Testis (tissue), 2 donors: ENCODE data around the gene TTC39B.

ENCODE experiments used
- POLR2A ChIP-seq: fragments of 450-650 bp; IDR thresholded peaks from one replicate; pipeline ENCODE4 v1.6.1; 2017; ENCODE audit warnings: antibody characterized with exemption, mild to moderate bottlenecking, moderate library complexity
- TF ChIP-seq, protein P1 (sequence below), 3 experiments: fragments of 450-650 bp in 2 of 3; fragments of 200-600 bp in 1 of 3; sonication (generic) in 1 of 3; IDR thresholded peaks; one replicate each; pipeline ENCODE4 v1.5.1; 2016 to 2019; ENCODE audit warnings: antibody characterized with exemption in 3 of 3, mild to moderate bottlenecking in 2 of 3, moderate library complexity in 1 of 3

DNA sequence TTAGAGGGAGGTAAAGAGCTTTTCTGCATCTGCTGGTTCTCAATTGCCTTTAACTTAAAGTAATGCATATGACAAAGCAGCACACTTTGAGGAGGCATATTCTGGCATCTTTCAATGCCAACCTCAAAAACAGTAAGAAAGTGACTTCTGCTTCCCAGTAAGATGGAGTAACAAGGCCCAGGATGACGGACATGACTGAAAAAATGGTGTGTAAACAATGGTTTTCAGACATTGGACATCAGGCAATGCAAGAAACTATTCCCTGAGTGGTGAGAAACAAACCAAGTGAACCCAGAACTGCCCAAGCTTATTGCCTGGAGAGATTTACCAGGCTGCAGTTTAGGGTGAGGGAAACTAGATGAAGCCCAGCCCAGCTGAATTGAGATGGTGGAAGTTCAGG lies 39.8 kb upstream of the TTC39B start:
- TF ChIP-seq, protein P1, sequence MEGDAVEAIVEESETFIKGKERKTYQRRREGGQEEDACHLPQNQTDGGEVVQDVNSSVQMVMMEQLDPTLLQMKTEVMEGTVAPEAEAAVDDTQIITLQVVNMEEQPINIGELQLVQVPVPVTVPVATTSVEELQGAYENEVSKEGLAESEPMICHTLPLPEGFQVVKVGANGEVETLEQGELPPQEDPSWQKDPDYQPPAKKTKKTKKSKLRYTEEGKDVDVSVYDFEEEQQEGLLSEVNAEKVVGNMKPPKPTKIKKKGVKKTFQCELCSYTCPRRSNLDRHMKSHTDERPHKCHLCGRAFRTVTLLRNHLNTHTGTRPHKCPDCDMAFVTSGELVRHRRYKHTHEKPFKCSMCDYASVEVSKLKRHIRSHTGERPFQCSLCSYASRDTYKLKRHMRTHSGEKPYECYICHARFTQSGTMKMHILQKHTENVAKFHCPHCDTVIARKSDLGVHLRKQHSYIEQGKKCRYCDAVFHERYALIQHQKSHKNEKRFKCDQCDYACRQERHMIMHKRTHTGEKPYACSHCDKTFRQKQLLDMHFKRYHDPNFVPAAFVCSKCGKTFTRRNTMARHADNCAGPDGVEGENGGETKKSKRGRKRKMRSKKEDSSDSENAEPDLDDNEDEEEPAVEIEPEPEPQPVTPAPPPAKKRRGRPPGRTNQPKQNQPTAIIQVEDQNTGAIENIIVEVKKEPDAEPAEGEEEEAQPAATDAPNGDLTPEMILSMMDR (IDR thresholded peaks at IDR 0.05) = no peak
- TF ChIP-seq POLR2A = no peak
